Activated T-helper 17 cell treated with anti-CD3 and anti-CD28 coated beads, Interleukin-2, amount 50 U/mL, for 72 hours (primary cell): ENCODE measurements around the gene SMIM22. TPM values are rescaled to one million over a fixed set of nuclear protein-coding genes. Genes with fewer than 3 reads are reported as not detected.

Experiments used
- ATAC-seq: fragments of 150-1000 bp; cut with Tn5 transposase; replicated peaks from 2 replicates; pipeline ENCODE4 v1.10.0; 2021; ENCODE audit warnings: mild to moderate bottlenecking, moderate library complexity
- H3K27ac Mint-ChIP-seq: one replicate; pipeline ENCODE4 v1.8.0; 2022; ENCODE audit warnings: mixed read lengths
- H3K27me3 Mint-ChIP-seq: one replicate; pipeline ENCODE4 v1.8.0; 2022; ENCODE audit warnings: mixed read lengths
- H3K36me3 Mint-ChIP-seq: one replicate; pipeline ENCODE4 v1.8.0; 2022; ENCODE audit warnings: low read depth, mild to moderate bottlenecking, mixed read lengths
- H3K4me1 Mint-ChIP-seq: one replicate; pipeline ENCODE4 v1.8.0; 2022; ENCODE audit warnings: mixed read lengths
- H3K4me3 Mint-ChIP-seq: one replicate; pipeline ENCODE4 v1.8.0; 2022; ENCODE audit warnings: mild to moderate bottlenecking, mixed read lengths
- H3K9me3 Mint-ChIP-seq: one replicate; pipeline ENCODE4 v1.8.0; 2022; ENCODE audit warnings: mixed read lengths
- total RNA-seq, 2 donors: library from RNA; stranded (reverse); gene quantifications; one replicate each; pipeline ENCODE4 v1.2.3, GENCODE V29; 2022

The SMIM22 gene
- total RNA-seq, 2 donors from 2014 or later: not detected

GRCh38 chr16:4797805-4798252 lies 2.7 kb downstream of the SMIM22 start:
- Mint-ChIP-seq H3K4me3 (no peak overlapping the region), H3K9me3 (no peaks in the 10 kb centered on the region), H3K4me1 (no peaks in the 10 kb centered on the region), H3K27me3 (no peaks in the 10 kb centered on the region), H3K27ac (no peak overlapping the region), H3K36me3 (no peaks in the 10 kb centered on the region)
- no peak for ATAC-seq

GRCh38 chr16:4798456-4798855 lies 3.3 kb downstream of the SMIM22 start:
- Mint-ChIP-seq H3K9me3 (no peaks in the 10 kb centered on the region), H3K27me3 (no peaks in the 10 kb centered on the region), H3K36me3 (no peaks in the 10 kb centered on the region), H3K27ac (no peak overlapping the region), H3K4me3 (no peak overlapping the region), H3K4me1 (no peaks in the 10 kb centered on the region)
- ATAC-seq: no peak

- Mint-ChIP-seq H3K27me3 (no peaks in the 10 kb centered on the region), H3K36me3 (peaks cover 4% of the 10 kb centered on the region), H3K4me1 (no peaks in the 10 kb centered on the region), H3K9me3 (no peaks in the 10 kb centered on the region), H3K27ac (no peak overlapping the region), H3K4me3 (no peak overlapping the region)
- ATAC-seq: no peak
Observed at GRCh38 chr16:4799171-4799855, 4.1 kb downstream of the SMIM22 start.

- no peak for ATAC-seq
- no peaks in the 10 kb centered on the region for H3K4me1 Mint-ChIP-seq
- no peaks in the 10 kb centered on the region for H3K9me3 Mint-ChIP-seq
- peak overlapping the region; percentile 39 for H3K4me3 Mint-ChIP-seq
- H3K27me3 Mint-ChIP-seq: no peaks in the 10 kb centered on the region
- no peak overlapping the region for H3K27ac Mint-ChIP-seq
- H3K36me3 Mint-ChIP-seq: peaks cover 16% of the 10 kb centered on the region
Observed at GRCh38 chr16:4800290-4801041, 5.3 kb downstream of the SMIM22 start.

- H3K4me1 Mint-ChIP-seq: no peaks in the 10 kb centered on the region
- peak overlapping the region; percentile 81 for H3K4me3 Mint-ChIP-seq
- H3K36me3 Mint-ChIP-seq: peaks cover 23% of the 10 kb centered on the region
- H3K27ac Mint-ChIP-seq: peak overlapping the region; percentile 54
- no peak for ATAC-seq
- H3K27me3 Mint-ChIP-seq: no peaks in the 10 kb centered on the region
- H3K9me3 Mint-ChIP-seq: no peaks in the 10 kb centered on the region
Observed at GRCh38 chr16:4801051-4801961, 6.1 kb downstream of the SMIM22 start.

GRCh38 chr16:4801962-4802658 lies 6.9 kb downstream of the SMIM22 start, which contains the start of gene ROGDI:
Gene ROGDI, minus strand, starts transcription at chr16:4802633. Its CDS starts 62 bp downstream, at chr16:4802571.
- Mint-ChIP-seq H3K36me3 (peaks cover 29% of the 10 kb centered on the region), H3K9me3 (no peaks in the 10 kb centered on the region), H3K4me1 (no peaks in the 10 kb centered on the region), H3K4me3 (peak within 1 kb of the TSS; percentile 81), H3K27me3 (no peaks in the 10 kb centered on the region), H3K27ac (peak within 1 kb of the TSS; percentile 54)
- ATAC-seq: peak; percentile 63

- Mint-ChIP-seq H3K4me3 (peak overlapping the region; percentile 81), H3K27ac (peak overlapping the region; percentile 41), H3K27me3 (no peaks in the 10 kb centered on the region), H3K9me3 (no peaks in the 10 kb centered on the region), H3K4me1 (no peaks in the 10 kb centered on the region), H3K36me3 (peaks cover 35% of the 10 kb centered on the region)
- ATAC-seq: peak; percentile 96
Observed at GRCh38 chr16:4802659-4803287, 7.6 kb downstream of the SMIM22 start.

GRCh38 chr16:4803401-4803844 lies 8.3 kb downstream of the SMIM22 start:
- ATAC-seq: no peak
- H3K36me3 Mint-ChIP-seq: peaks cover 42% of the 10 kb centered on the region
- H3K27ac Mint-ChIP-seq: no peak overlapping the region
- no peaks in the 10 kb centered on the region for H3K4me1 Mint-ChIP-seq
- H3K9me3 Mint-ChIP-seq: no peaks in the 10 kb centered on the region
- no peaks in the 10 kb centered on the region for H3K27me3 Mint-ChIP-seq
- H3K4me3 Mint-ChIP-seq: peak overlapping the region; percentile 81

GRCh38 chr16:4803898-4804762 lies 9.0 kb downstream of the SMIM22 start:
- Mint-ChIP-seq H3K36me3 (peaks cover 49% of the 10 kb centered on the region), H3K27ac (no peak overlapping the region), H3K27me3 (no peaks in the 10 kb centered on the region), H3K4me1 (no peaks in the 10 kb centered on the region), H3K9me3 (no peaks in the 10 kb centered on the region), H3K4me3 (peak overlapping the region; percentile 81)
- no peak for ATAC-seq

GRCh38 chr16:4805231-4805630 lies 10.1 kb downstream of the SMIM22 start:
- no peak for ATAC-seq
- no peak overlapping the region for H3K4me3 Mint-ChIP-seq
- no peak overlapping the region for H3K27ac Mint-ChIP-seq
- H3K36me3 Mint-ChIP-seq: peaks cover 60% of the 10 kb centered on the region
- no peaks in the 10 kb centered on the region for H3K9me3 Mint-ChIP-seq
- H3K27me3 Mint-ChIP-seq: no peaks in the 10 kb centered on the region
- H3K4me1 Mint-ChIP-seq: no peaks in the 10 kb centered on the region

- Mint-ChIP-seq H3K9me3 (no peaks in the 10 kb centered on the region), H3K27me3 (no peaks in the 10 kb centered on the region), H3K4me1 (no peaks in the 10 kb centered on the region), H3K4me3 (no peak overlapping the region), H3K36me3 (peaks cover 70% of the 10 kb centered on the region), H3K27ac (no peak overlapping the region)
- ATAC-seq: no peak
Observed at GRCh38 chr16:4806280-4806679, 11.1 kb downstream of the SMIM22 start.

GRCh38 chr16:4811242-4811641 lies 16.1 kb downstream of the SMIM22 start:
- Mint-ChIP-seq H3K36me3 (peaks cover 97% of the 10 kb centered on the region), H3K27ac (no peak overlapping the region), H3K4me3 (no peak overlapping the region)

GRCh38 chr16:4811773-4812172 lies 16.6 kb downstream of the SMIM22 start:
- Mint-ChIP-seq H3K9me3 (no peaks in the 10 kb centered on the region), H3K4me1 (no peaks in the 10 kb centered on the region), H3K27me3 (no peaks in the 10 kb centered on the region), H3K27ac (peak overlapping the region; percentile 38), H3K36me3 (peaks cover 99% of the 10 kb centered on the region), H3K4me3 (no peak overlapping the region)
- ATAC-seq: no peak

More at GRCh38 chr16:4811242-4811641, 16.1 kb downstream of the SMIM22 start:
- no peaks in the 10 kb centered on the region for H3K4me1 Mint-ChIP-seq
- H3K9me3 Mint-ChIP-seq: no peaks in the 10 kb centered on the region
- ATAC-seq: no peak
- no peaks in the 10 kb centered on the region for H3K27me3 Mint-ChIP-seq
